GM21529 (cell line): ENCODE results near the gene CLPTM1.
"Not testable (repeated sequence)": the region's sequence is repeated elsewhere in the genome, so short reads cannot be mapped to it uniquely, and the experiment has no call there.

ENCODE experiments used
- ATAC-seq: cut with Tn5 transposase; IDR thresholded peaks from one replicate; pipeline ENCODE4 v1.9.1; 2021; ENCODE audit not compliant: unreplicated experiment

Gene CLPTM1

GRCh38 chr19:44973982-44974735 lies 19.0 kb downstream of the CLPTM1 start:
- ATAC-seq, result no peak

DNA sequence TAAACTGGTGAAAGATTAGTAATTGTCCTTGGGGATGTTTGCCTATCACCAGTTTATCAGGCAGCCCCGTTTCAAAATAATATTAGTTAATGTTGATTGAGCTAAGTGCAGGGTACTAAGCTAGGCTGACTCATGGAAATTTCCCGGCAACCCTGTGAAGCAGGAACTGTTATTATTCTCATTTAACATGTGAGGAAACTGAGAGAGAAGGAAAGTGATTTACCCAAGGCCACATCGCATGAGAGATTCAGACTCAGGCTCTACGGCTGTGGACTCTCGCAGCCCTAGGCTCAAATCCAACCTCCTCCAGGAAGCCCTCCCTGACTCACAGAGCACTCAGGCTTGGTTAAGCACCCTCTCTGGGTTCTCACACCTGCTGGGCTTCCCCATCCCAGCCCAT lies 19.7 kb downstream of the CLPTM1 start:
- ATAC-seq, result no peak

GRCh38 chr19:44975444-44975843 lies 20.3 kb downstream of the CLPTM1 start:
- ATAC-seq, result no peak

DNA sequence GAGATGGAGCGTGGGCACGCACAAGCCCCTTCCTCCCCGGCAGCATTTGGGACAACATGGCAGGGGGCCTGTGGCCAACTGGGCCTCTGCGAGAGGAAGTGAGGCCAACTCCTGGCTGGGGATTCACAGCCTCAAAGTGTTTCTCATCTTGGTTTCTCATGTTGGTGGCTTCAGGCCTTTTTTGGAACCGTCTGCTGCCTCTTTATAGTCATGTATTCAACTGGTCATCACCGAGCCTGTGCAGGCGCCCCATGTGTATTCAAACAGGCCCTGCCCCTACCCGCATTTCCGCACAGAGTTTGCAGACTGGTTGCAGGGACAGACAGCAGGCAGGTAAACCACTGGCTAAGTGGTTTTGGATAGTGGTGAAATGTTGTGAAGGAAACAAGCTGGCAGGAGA lies 28.8 kb downstream of the CLPTM1 start:
- no peak for ATAC-seq

- ATAC-seq, result no peak
These were observed 30.3 kb downstream of the CLPTM1 start for GRCh38 chr19:44985445-44985844.

DNA sequence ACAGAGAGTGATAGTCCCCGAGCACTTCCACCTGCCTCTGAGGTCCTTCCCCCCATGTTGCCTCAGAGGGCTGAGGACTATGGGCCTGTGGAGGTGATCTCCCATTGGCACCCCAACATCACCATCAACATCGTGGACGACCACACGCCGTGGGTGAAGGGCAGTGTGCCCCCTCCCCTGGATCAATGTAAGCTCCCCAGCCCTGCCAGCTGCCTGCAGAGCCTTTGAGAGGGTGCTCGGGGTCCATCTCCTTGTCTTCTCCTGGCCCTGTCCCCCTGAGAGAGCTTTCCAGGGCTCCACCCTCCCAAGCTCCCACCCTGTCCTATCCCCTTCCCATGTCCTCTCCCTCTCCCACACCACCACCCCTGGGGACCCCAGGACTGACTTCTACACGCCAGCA lies 31.2 kb downstream of the CLPTM1 start:
- no peak for ATAC-seq

- no peak for ATAC-seq
These were observed 32.0 kb downstream of the CLPTM1 start for GRCh38 chr19:44987148-44987675.

DNA sequence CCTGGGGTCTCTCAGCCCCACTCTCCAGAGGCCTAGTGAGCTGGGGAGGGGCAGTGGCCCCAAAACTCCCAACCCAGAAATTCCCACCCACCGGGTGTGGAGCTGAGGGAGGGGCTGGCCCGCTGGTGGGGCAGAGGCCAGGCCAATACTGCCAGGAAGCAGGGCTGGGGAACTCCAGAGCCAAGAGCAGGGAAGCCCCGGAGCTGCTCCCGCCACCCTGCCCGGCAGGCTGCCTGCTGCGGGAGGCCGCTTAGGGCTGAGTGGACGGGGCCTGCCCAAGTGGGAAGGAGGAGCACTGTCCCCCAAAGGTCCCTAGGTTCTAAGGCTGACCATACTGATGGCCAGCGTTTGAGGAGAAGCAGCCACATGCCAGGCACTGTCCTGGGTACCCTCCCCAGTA lies 33.1 kb downstream of the CLPTM1 start:
- no peak for ATAC-seq

- no peak for ATAC-seq
These were observed 33.8 kb downstream of the CLPTM1 start for GRCh38 chr19:44988896-44989556.

GRCh38 chr19:44990459-44990858 lies 35.3 kb downstream of the CLPTM1 start:
- ATAC-seq, result no peak

DNA sequence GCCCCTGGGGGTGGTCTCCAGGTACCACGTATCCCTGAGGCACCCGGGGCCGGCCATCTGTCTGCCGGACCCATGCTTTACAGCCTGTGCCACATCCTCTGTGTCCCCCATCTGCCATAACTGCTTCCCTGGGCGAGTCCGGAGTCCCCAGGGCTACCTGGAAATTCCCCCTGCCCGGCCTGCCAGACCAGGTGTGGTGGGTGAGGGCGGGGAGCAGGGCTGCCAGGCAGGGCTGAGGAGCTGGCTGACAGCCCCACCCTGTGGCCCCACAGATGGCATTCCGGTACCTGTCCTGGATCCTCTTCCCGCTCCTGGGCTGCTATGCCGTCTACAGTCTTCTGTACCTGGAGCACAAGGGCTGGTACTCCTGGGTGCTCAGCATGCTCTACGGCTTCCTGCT lies 35.8 kb downstream of the CLPTM1 start:
- ATAC-seq, result no peak

GRCh38 chr19:44992336-44993163 lies 37.4 kb downstream of the CLPTM1 start:
- no peak for ATAC-seq

- ATAC-seq, result no peak
These were observed 38.3 kb downstream of the CLPTM1 start for GRCh38 chr19:44993526-44993925.

DNA sequence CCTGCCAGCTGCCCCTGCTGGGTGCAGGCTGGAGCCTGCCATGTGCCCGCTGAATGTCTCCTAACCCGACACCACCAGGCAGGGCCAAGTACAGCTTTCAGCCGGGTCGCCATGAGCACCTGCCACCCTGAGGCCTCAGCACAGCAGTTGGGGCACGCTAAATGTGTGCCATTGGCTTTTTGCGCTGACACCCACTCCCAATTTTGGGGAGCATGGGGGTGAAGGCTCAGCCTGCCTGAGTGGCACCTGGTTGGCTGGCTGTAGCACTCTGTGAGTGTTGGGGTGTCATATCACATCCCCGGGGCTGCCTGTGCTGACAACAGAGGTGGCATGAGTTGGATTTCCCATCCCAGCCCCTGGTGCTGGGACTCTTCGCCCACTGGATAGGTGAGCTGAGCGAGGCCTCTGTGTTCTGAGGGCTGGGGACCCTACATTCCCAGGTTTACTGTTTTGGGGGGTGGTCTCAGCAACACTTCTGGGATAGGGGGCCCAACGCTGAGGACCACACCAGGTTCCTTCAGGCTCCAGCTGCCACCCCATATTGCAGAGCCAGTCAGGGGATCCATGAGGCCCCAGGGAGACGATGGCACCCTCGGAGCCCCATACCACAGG lies 38.9 kb downstream of the CLPTM1 start:
- no peak for ATAC-seq

DNA sequence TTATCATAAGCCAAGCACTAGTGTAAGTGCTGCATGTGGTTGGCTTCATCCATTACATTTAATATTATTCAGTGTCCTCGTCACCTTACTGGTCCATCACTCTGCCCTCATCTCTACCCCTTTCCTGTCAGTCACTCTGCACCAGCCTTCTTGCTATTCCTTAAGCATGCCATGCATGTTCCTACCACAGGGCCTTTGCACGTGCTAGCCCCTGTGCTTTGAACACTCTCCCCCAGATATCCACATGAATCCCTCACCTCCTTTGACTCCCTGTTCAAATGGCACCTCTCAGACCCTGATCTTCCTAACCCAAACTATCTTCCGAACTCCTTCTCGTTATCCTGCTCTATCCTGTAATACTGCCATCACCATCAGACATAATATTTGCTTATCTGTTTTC lies 42.8 kb downstream of the CLPTM1 start:
- ATAC-seq, result no peak

DNA sequence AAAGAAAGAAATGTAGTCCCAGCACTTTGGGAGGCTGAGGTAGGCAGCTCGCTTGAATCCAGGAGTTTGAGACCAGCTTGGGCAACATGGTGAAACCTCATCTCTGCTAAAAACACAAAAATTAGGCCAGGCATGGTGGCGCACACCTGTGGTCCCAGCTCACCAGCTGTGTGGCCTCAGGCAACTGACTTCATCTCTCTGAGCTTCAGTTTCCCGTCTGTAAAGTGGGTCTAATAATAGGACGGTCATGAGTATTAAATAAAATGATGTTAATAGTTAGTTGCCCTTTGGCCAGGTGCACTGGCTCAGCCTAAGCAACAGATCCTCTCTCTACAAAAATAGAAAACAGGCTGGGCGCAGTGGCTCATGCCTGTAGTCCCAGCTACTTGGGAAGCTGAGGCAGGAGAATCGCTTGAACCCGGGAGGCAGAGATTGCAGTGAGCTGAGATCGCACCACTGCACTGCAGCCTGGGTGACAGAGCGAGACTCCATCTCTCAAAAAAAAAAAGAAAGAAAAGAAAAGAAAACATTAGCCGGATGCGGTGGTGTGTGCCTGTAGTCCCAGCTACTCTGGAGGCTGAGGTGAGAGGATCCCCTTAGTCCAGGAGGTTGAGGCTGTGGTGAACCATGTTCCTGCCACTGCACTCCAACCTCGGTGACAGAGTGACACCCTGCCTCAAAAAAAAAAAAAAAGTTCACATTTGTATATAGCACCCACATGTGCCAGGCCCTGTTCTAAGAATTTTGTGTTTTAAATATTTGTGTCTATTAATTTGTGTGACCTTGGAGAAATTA lies 44.1 kb downstream of the CLPTM1 start:
- not testable (repeated sequence) for ATAC-seq

DNA sequence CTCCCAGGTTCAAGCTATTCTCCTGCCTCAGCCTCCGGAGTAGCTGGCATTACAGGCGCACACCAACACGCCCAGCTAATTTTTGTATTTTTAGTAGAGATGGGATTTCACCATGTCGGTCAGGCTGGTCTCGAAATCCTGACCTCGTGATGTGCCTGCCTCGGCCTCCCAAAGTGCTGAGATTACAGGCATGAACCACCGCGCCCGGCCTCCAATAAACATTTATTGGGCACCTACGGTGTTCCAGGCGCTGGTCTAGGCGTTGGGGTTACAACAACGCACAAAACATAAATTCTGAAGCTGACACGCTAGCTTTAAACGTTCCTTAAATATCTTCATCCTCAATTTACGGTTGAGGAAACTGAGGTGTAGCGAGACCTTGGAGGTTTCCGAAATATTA lies 45.5 kb downstream of the CLPTM1 start:
- ATAC-seq, result not testable (repeated sequence)

- peak; percentile 53 for ATAC-seq
These were observed 46.0 kb downstream of the CLPTM1 start, which contains the start of gene RELB for GRCh38 chr19:45001087-45001739. Gene RELB (plus strand): TSS chr19:45001464. CDS start chr19:45001580, 116 bp downstream.

- no peak for ATAC-seq
These were observed 48.3 kb downstream of the CLPTM1 start for GRCh38 chr19:45003485-45003884.

GRCh38 chr19:45005787-45006186 lies 50.6 kb downstream of the CLPTM1 start:
- ATAC-seq, result no peak
